IPS-NIHi11 (cell line): ENCODE measurements around the gene HECW1.

Experiments used
- DNase-seq: peaks from one replicate; pipeline ENCODE4 v3.0.0; 2012; ENCODE audit warnings: mixed read lengths, low spot score

HECW1 gene

DNA sequence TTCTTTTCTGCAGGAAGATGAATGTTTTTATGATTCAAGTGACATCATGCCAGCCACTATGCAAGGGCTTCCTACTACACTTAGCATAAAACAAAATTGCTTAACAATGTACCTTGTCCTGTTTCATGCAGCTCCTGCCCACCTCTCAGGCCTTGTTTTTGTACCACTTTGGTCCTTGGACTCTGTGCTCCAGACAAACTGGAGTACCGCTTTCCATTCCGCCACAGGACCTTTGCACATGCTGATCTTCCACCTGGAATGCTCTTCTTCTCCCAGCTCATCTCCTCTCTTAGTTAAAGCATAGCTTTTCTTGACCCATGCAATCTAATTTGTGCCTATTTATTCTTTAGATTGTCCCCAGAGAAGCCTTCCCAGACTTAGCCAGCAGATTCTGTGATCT lies 393.0 kb downstream of the HECW1 start:
- no peak for DNase-seq

GRCh38 chr7:43506460-43506859 lies 394.0 kb downstream of the HECW1 start:
- no peak for DNase-seq

- no peak for DNase-seq
Observed at GRCh38 chr7:43508461-43508860, 396.0 kb downstream of the HECW1 start.

- DNase-seq = no peak
Observed at GRCh38 chr7:43509906-43510305, 397.5 kb downstream of the HECW1 start.

DNA sequence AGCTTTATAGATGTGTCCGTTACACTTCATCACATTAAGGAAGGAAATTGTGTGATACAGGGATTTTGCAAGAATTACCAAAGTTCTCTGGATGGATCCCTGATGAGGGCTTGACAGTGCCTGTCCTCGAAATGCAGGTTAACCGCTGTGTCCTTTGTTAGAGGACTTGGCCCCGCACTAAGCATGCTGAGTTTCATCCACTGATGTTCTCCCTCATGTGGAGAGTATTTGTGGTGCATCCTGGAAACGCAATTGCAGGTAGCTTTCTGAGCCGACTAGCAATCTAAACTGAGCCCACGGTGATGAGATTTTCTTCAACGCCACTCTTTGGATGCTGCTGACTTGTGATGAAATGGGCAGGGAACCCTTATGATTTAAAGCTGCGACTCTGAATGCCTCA lies 398.6 kb downstream of the HECW1 start:
- DNase-seq = no peak

- DNase-seq = no peak
Observed at GRCh38 chr7:43511769-43512515, 399.5 kb downstream of the HECW1 start.

DNA sequence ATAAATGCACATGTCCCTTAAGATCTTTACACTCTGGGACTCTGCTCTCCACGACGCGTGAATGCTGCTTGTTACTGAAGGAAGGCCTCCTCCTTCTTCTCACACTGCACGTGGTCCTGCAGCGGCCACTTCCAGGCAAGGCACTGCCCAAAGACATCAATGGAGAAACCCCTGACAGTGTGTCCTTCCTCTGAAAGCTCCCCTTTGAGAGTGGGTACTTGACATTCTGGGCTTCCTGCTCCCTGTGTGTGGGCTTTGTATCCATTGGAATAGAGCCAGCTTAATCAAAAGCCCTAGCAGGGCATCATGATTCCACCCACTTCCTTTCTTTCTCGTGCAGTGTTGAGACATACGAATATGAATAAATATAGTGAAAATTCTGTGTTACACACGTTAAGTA lies 400.8 kb downstream of the HECW1 start:
- no peak for DNase-seq

- DNase-seq = no peak
Observed at GRCh38 chr7:43516581-43517342, 404.3 kb downstream of the HECW1 start.

DNA sequence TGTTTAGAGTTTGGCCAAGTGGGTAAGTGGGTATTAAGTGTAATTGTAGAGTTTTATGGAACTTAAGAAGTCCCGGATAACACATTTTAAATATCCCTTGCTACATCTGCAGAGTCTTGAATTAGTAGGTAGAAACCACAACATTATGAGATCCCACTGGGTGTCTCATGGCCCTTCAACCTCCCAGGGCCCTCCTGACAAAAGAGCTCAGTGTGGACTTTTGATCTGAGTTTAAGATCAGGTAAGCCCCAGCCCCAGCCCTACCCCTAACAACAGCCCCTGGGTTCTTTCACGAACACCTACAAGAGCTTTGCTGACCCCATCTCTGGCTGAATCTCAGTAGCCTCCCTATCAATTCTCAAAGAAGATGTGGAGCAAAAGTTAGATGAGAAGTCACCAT lies 405.0 kb downstream of the HECW1 start:
- DNase-seq = no peak

- DNase-seq = no peak
Observed at GRCh38 chr7:43520201-43520600, 407.8 kb downstream of the HECW1 start.

DNA sequence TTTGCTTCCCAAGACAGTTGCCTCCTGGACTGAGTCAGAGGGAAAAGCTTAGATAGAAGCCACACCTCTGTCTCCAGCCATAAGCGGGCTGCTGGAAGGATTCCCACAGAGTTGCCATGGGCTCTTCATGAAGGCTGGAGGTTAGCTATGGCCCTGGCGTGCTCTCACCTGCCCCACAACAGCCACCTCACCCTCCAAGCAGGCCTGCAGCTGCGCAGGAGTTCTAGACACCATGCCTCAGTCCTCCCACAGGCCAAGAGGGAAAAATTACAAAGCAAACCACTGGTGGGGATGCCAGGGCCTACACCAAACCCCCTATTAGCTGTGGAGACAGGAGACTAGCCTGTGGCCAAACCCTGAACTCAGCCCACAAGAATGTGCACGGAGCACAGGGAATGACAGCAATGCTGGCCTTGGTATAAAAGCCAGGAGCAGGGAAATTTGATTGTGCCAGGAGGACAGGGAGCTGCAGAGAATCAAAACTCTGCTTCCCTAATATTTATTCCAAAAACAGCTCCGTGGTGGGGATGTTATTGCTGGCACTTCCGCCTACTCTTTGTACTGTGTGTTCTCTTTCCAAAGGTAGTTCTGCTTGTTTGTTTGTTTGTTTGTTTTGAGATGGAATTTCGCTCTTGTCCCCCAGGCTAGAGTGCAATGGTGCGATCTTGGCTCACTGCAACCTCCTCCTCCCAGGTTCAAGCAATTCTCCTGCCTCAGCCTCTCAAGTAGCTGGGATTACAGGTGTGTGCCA lies 410.1 kb downstream of the HECW1 start:
- DNase-seq = no peak

DNA sequence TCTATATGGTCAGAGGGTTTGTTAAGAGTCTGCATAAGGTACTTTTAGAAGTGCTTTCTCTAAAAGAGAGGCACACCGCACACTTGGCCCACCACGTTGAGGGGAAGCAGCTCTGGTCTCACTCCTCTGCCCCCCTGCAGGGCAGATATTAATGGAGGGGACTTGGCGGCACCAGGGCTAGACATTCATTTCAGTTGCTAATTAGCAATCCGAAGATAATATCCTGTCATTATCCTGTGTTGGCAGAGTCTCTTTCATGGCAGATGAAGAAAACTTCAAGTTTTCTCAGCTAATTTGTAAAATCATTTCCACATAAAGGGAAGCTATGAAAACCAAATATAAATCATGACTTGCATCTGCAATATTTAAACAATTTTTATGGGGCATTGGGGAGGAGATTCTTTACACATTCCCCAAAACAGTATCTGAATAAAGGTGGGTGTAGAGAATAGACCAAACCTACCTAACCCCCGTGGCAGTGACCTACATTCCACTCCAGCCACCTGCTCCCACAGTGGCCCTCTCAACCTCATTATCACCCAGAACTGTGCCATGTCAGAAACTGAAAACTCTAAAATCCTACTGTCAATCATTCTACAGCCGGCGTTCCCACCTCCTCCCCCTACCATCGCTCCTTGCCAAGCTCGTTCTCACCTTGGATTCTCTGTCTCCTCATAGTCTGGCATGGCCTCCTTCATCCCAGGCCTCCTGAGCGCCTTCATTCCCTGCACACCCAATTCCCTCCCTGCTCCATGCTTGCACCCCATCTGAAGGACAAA lies 416.3 kb downstream of the HECW1 start:
- no peak for DNase-seq

DNA sequence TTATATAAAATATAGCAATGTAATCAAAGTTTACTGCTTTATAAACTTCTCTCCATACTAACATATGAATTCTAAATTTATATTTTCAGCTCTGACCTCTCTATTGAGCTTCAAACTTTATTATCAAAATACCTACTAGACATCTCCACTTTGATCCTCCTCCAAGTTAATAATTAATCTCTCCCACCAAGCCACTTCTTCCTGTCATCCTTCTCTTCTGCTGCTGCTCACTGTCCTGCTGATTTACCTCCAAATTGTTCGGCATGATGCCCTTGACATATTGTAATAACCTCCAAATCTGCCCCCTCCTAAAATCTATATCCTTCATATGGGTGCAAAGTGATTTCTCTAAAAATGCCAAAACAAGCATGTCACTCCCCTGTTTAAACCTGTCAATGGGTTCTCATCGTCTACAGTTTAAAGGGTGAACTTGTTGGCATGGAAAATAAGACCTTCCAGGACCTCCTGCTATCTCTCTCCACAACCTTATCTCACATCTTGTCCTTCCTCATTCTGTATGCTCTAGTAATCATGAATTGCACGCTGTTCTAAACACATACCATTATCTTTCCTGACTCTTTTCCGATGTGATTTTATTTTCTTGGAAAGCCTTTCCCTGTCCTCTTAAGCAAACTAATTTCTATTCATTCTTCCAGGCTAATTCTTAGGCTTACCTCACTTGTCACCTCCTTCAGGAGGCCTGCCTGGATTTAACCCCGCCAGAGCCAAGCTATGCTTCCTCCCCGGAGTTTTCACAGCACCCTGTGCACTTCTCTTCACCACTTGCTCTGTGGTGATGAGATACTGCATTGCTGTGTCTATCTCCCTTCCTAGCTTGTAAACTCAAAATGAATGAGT lies 418.3 kb downstream of the HECW1 start:
- no peak for DNase-seq

- no peak for DNase-seq
Observed at GRCh38 chr7:43531700-43532099, 419.3 kb downstream of the HECW1 start.

DNA sequence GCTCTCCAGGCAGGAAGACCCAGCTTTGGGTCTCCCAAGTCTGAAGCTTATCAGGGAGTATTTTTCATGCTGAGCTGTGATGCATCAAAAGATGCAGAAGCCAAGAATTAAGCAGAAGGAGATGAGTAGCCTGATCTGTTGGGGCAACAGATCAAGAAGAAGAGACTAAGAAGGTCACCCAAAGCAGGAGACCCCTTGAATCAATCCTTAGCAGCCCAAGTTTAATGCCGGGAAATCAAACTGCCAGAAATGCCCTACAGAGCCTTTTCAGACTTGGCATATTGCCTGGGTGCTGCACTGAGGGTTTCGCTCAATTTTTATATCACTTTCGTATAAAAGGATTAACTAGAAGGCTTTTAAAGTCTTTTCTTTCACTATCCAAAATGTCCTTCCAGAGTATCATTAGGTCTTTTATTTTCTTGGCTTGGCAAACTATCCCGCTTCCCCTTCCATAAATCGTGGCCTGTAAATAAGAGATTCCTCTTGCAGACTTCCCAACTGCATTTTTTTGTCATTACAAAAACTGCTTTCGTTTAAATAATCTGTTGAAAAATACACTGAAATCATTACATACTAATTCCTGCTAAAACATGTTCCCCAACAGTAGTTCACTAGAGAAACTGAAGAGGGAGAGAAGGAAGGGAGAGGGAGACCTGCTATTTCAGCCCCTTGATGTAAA lies 421.5 kb downstream of the HECW1 start:
- no peak for DNase-seq

DNA sequence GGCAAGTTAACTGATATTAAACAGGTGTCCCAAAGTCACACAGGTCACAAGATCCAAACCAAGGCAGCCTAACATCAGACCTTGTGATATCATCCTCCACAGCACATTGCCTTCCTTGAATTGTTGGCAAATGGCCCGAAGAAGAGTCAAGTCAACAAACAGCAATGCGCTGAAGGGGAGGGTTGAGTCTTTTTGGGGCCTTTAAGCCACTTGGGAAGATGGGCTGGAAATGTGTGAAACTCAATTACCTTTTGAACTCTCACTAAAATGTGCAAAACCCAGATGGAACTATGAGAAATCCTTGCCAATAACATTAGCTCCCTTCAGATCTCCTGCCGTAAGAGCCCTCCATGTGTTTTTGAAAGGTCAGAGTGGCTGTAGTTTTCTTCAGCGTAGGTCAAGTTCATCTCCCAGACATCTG lies 422.6 kb downstream of the HECW1 start:
- DNase-seq = no peak

- DNase-seq = no peak
Observed at GRCh38 chr7:43535810-43536585, 423.6 kb downstream of the HECW1 start.

DNA sequence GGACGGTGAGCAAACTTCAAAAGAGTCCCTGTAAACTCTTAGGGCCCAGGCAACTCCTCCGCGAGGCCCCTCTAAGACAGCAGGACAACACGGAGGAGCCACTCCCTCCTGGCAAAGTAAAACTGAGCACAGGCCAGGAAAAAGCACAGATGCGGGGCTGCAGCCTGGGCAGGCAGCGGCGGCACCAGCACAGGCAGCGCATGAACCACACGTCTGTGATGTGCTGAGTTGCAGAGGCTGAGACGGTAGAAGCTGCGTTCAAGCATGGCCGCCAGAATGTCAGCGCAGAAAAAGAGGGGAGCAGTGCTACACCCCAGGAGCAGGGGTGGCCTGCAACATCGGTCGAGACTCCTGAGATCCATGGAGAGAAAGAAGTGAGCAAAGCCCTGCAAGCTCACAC lies 424.3 kb downstream of the HECW1 start:
- no peak for DNase-seq

DNA sequence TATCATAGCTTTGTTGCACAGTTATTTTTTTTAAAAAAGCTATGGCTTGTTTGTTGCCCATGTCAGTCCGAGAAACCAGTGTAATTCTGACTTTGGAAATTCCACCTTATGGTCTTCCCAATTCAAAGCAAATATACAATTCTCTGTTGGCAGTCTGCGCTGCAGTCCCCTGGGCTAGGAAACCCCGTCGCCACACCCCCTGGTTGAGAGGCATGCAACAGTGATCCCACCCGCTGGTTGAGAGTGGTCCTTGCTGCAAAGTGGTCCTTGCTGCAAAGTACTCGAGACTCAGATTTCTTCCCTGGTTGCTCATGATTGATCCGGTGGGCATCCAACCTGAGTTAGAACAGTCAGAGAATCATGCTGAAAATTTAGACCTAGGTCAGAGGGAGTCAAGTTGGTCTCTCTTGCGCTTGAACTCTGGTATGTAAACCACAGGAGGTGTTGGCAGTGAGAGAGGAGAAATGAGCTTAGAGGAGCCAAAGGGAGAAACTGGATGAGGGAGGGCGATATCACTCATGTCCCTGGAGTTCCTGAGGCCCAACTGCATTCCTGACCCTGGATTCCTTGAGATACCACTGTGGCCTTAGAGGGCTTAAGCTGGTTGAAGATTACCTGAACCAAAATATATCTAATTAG lies 425.4 kb downstream of the HECW1 start:
- no peak for DNase-seq
